Transverse colon (tissue), 4 donors: Measurements from ENCODE around the gene SHC4. TPM values are rescaled to one million over a fixed set of nuclear protein-coding genes. Genes with fewer than 3 reads are reported as not detected.

Experiments
- DNase-seq: peaks from one replicate; pipeline ENCODE4 v3.0.0-alpha.2; 2019
- H3K27ac ChIP-seq, 4 donors: fragments of 200-600 bp; sonication (generic); 2 replicates each; pipeline ENCODE4 v1.5.1; 2016 to 2018; ENCODE audit warnings: inconsistent platforms in 4 of 4
- H3K27me3 ChIP-seq: fragments of 200-600 bp; sonication (generic); 2 replicates; pipeline ENCODE4 v1.5.1; 2017; ENCODE audit warnings: inconsistent platforms
- H3K36me3 ChIP-seq, 4 donors: fragments of 200-600 bp; sonication (generic); 2 replicates each; pipeline ENCODE4 v1.5.1; 2017 to 2019; ENCODE audit warnings: inconsistent platforms in 4 of 4
- H3K4me1 ChIP-seq, 4 donors: fragments of 200-600 bp; sonication (generic); 2 replicates each; pipeline ENCODE4 v1.5.1; 2017 to 2020; ENCODE audit warnings: inconsistent platforms in 4 of 4
- H3K4me3 ChIP-seq, 4 donors: fragments of 200-600 bp; sonication (generic); 1 replicate in 1 of 4; 2 replicates in 3 of 4; pipeline versions ENCODE4 v1.5.1 to v1.6.1; 2017 to 2019; ENCODE audit warnings: inconsistent platforms in 4 of 4
- H3K9me3 ChIP-seq, 2 donors: fragments of 200-600 bp; sonication (generic); 2 replicates each; pipeline ENCODE4 v1.5.1; 2017 to 2019; ENCODE audit warnings: inconsistent platforms in 2 of 2
- EP300 ChIP-seq: sonication (generic); formaldehyde crosslinking; IDR thresholded peaks from one replicate; pipeline ENCODE4 v1.6.1; 2017; ENCODE audit warnings: antibody characterized with exemption, low read depth
- POLR2A ChIP-seq: fragments of 450-650 bp; IDR thresholded peaks from one replicate; pipeline ENCODE4 v1.6.1; 2016; ENCODE audit warnings: antibody characterized with exemption, mild to moderate bottlenecking, moderate library complexity
- POLR2AphosphoS5 ChIP-seq, 3 donors: sonication (generic); formaldehyde crosslinking; IDR thresholded peaks; one replicate each; pipeline ENCODE4 v1.6.1; 2016; ENCODE audit warnings: antibody characterized with exemption in 3 of 3
- WGBS, 2 donors: methylation state at CpG; one replicate each; pipeline ENCODE4 v1.1.5; 2018; ENCODE audit warnings: low coverage in 1 of 2; 5-methylcytosine and 5-hydroxymethylcytosine counted together
- in situ Hi-C, 4 donors: fragments of 200-750 bp; cut with MboI; loops; one replicate each; pipeline versions ENCODE4 v1.15.0 to v1.15.1; 2017; ENCODE audit warnings: low sequenced_read_pairs in 3 of 4, low pct_ligation_motif_present in 1 of 4, low pct_unique_long_range_greater_than_20kb in 1 of 4
- intact Hi-C: fragments of 100-400 bp; cut with DNase I; formaldehyde crosslinking; loops from one replicate; pipeline ENCODE4 v1.15.1; 2023; ENCODE audit warnings: low total_unique reads
- small RNA-seq, 4 donors: library from RNA; depleted of rRNA; stranded (forward); fragments of <200 nt; gene quantifications; one replicate each; pipeline ENCODE3, GENCODE V24; 2016
- total RNA-seq, 4 donors: library from RNA; depleted of rRNA; stranded (reverse); fragments of >200 nt; gene quantifications; one replicate each; pipeline ENCODE4 v1.1.0, GENCODE V29; 2016
- TF ChIP-seq, protein P1 (sequence below), 5 experiments: fragments of 200-600 bp in 3 of 5; fragments of 450-650 bp in 2 of 5; sonication (generic) in 3 of 5; IDR thresholded peaks; 1 replicate in 2 of 5; 2 replicates in 3 of 5; pipeline ENCODE4 v1.5.1; 2016 to 2017; ENCODE audit warnings: antibody characterized with exemption in 5 of 5, inconsistent platforms in 3 of 5, mild to moderate bottlenecking in 2 of 5, moderate library complexity in 1 of 5

The SHC4 gene
- total RNA-seq, 4 donors from 2014 or later = 0.48 to 0.96 TPM; not detected in 2

GRCh38 chr15:48781017-48781416 is 182.7 kb downstream of the SHC4 start:
- no peak for DNase-seq
- Histone ChIP-seq H3K4me1 (no peaks in the 10 kb centered on the region), H3K27me3 (no peaks in the 10 kb centered on the region), H3K36me3 (peaks cover 0 to 4% (median 0%) of the 10 kb centered on the region in 4 donors), H3K4me3 (no peak overlapping the region), H3K9me3 (no peaks in the 10 kb centered on the region), H3K27ac (no peak overlapping the region)
- intact Hi-C loops = no loop called here
- TF ChIP-seq, protein P1, sequence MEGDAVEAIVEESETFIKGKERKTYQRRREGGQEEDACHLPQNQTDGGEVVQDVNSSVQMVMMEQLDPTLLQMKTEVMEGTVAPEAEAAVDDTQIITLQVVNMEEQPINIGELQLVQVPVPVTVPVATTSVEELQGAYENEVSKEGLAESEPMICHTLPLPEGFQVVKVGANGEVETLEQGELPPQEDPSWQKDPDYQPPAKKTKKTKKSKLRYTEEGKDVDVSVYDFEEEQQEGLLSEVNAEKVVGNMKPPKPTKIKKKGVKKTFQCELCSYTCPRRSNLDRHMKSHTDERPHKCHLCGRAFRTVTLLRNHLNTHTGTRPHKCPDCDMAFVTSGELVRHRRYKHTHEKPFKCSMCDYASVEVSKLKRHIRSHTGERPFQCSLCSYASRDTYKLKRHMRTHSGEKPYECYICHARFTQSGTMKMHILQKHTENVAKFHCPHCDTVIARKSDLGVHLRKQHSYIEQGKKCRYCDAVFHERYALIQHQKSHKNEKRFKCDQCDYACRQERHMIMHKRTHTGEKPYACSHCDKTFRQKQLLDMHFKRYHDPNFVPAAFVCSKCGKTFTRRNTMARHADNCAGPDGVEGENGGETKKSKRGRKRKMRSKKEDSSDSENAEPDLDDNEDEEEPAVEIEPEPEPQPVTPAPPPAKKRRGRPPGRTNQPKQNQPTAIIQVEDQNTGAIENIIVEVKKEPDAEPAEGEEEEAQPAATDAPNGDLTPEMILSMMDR (IDR thresholded peaks at IDR 0.05) = no peak
- TF ChIP-seq POLR2A = no peak
- TF ChIP-seq POLR2AphosphoS5 (IDR thresholded peaks at IDR 0.05) = no peak
- TF ChIP-seq EP300 = no peak
- in situ Hi-C loops = no loop called here
- WGBS, 2 donors = 70 to 85% methylated on average over 2 of the region's 2 CpGs

- Histone ChIP-seq H3K27ac (no peak overlapping the region), H3K4me1 (no peaks in the 10 kb centered on the region), H3K9me3 (no peaks in the 10 kb centered on the region), H3K27me3 (no peaks in the 10 kb centered on the region), H3K4me3 (no peak overlapping the region), H3K36me3 (peaks cover 0 to 4% (median 0%) of the 10 kb centered on the region in 4 donors)
- WGBS, 2 donors = 88 to 93% methylated on average over 9 to 10 of the region's 10 CpGs
- intact Hi-C loops (no loop called here), in situ Hi-C loops (no loop called here)
- DNase-seq = no peak
- TF ChIP-seq POLR2AphosphoS5 (IDR thresholded peaks at IDR 0.05) = no peak
Measured at GRCh38 chr15:48778331-48778730, 185.4 kb downstream of the SHC4 start.

DNA sequence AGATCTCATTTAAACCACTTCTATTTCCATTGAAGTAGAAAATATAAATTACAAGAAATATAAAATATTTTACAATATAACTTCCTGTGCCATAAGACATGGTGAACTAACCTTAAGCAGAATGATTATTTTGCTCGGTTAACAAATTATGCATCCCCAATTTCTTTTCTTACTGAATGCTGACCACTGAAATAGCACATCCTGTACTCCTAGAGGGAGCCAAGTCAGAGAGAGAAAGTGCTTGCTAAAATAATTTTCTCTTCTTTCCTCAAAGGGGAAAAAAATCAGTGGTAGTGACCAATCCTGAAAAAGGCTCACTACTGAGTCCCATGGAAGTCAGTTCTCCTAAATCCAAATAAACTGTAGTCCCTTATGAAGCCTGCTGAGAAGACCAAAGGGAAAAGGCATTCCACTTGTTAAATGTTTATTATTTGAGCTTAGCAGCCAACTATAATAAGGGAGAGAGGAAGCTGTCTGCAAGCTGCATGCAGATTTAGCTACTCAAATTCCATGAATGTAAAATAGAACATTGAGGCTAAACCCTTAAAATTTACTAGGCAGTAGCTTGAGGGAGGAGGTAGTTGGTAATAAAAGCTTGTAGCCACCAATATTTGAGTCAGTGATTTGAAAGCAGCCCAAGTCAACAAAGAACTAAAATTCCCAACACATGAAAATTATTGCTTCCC is 185.9 kb downstream of the SHC4 start:
- in situ Hi-C loops (no loop called here), intact Hi-C loops (no loop called here)
- Histone ChIP-seq H3K9me3 (no peaks in the 10 kb centered on the region), H3K27me3 (no peaks in the 10 kb centered on the region), H3K4me1 (no peaks in the 10 kb centered on the region), H3K36me3 (peaks cover 0 to 4% (median 0%) of the 10 kb centered on the region in 4 donors), H3K4me3 (no peak overlapping the region), H3K27ac (no peak overlapping the region)
- no peak for DNase-seq
- no peak for TF ChIP-seq POLR2AphosphoS5 (IDR thresholded peaks at IDR 0.05)
- 65 to 88% methylated on average over 1 of the region's 1 CpG for WGBS, 2 donors

- in situ Hi-C loops (no loop called here), intact Hi-C loops (no loop called here)
- H3K4me1 ChIP-seq = no peaks in the 10 kb centered on the region
Measured at GRCh38 chr15:48775546-48775945, 188.2 kb downstream of the SHC4 start.

DNA sequence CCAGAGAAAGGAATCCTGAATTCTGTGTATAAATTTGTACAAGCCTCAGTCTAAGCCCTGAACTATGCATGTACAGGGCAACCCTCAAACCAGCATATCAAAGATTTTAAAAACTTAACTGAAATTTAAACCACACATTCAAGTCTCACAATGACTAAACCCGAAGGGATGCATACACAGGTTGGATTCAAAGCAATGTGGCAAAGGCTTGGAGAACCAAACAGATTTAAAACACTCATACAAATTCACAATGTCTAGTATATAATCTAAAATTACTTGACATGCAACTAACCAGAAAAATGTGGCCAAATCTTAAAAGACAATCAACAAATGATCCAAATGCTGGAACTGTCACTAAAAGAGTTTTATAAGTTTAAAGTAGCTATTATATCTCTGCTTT is 189.2 kb downstream of the SHC4 start:
- H3K4me1 ChIP-seq = no peaks in the 10 kb centered on the region
- in situ Hi-C loops (no loop called here), intact Hi-C loops (no loop called here)
- TF ChIP-seq, protein P1 (IDR thresholded peaks at IDR 0.05) = no peak
- TF ChIP-seq EP300 (no peak), POLR2AphosphoS5 (IDR thresholded peaks at IDR 0.05) (no peak), POLR2A (no peak)
- H3K27ac ChIP-seq = no peak overlapping the region
- H3K36me3 ChIP-seq = peaks cover 0 to 4% (median 0%) of the 10 kb centered on the region in 4 donors
- DNase-seq = no peak
- 86 to 88% methylated on average over 1 of the region's 1 CpG for WGBS, 2 donors
- H3K27me3 ChIP-seq = no peaks in the 10 kb centered on the region
- H3K4me3 ChIP-seq = no peak overlapping the region
- no peaks in the 10 kb centered on the region for H3K9me3 ChIP-seq

More at GRCh38 chr15:48775546-48775945, 188.2 kb downstream of the SHC4 start:
- H3K36me3 ChIP-seq = peaks cover 0 to 4% (median 0%) of the 10 kb centered on the region in 4 donors
- no peaks in the 10 kb centered on the region for H3K27me3 ChIP-seq
- TF ChIP-seq EP300 (no peak), POLR2A (no peak), POLR2AphosphoS5 (IDR thresholded peaks at IDR 0.05) (no peak)
- TF ChIP-seq, protein P1 (IDR thresholded peaks at IDR 0.05) = no peak
- WGBS, 2 donors = 90 to 92% methylated on average over 2 of the region's 2 CpGs
- no peak overlapping the region for H3K4me3 ChIP-seq
- H3K27ac ChIP-seq = no peak overlapping the region
- no peak for DNase-seq
- no peaks in the 10 kb centered on the region for H3K9me3 ChIP-seq

Small RNAs within 50 kb of the gene (small RNA-seq; reads per million reads assigned to genes)
- 0 reads per million in 4 donors for gene RF00019

Other genes with a start within 250 kb of the SHC4 start
- 10 to 100 TPM in 1 of 4 donors, 1 to 10 TPM in 3; 3.4 to 16.7 (median 9.8) TPM for gene CEP152, start 152.8 kb downstream of the SHC4 start, total RNA-seq
- 100 to 1,000 TPM in 2 of 4 donors, 10 to 100 TPM in 2; 44.5 to 136 (median 101) TPM for gene EID1, start 85.8 kb downstream of the SHC4 start, total RNA-seq
- gene SECISBP2L, start 82.5 kb upstream of the SHC4 start, total RNA-seq = 10 to 100 TPM; 27.7 to 63.2 (median 33.2) TPM
- 10 to 100 TPM; 15.0 to 51.4 (median 24.4) TPM for gene COPS2, start 191.7 kb upstream of the SHC4 start, total RNA-seq
- 10 to 100 TPM in 3 of 4 donors, 1 to 10 TPM in 1; 5.6 to 42.6 (median 30.7) TPM for gene GALK2, start 206.3 kb upstream of the SHC4 start, total RNA-seq